GM18507 (cell line): ENCODE data around the gene MTRF1.

Experiments
- DNase-seq: peaks from one replicate; pipeline ENCODE4 v3.0.0; 2011; ENCODE audit warnings: low read depth; ENCODE audit not compliant: insufficient read length; ENCODE audit errors: extremely low spot score
- FAIRE-seq: peaks from 2 replicates; lab custom pipeline; 2011; peaks lifted over from hg19 to GRCh38; lab: Jason Lieb, UNC

The MTRF1 gene

GRCh38 chr13:41263261-41263971 lies at the start of gene MTRF1:
Gene MTRF1 (minus strand): TSS chr13:41263576. CDS start chr13:41260907, 2,669 bp downstream.
- FAIRE-seq (peak; percentile 92), DNase-seq (peak; percentile 62)

GRCh38 chr13:41313117-41313516 lies 49.7 kb upstream of the MTRF1 start:
- peak; percentile 15 for FAIRE-seq
- no peak for DNase-seq

- FAIRE-seq (peak; percentile 57), DNase-seq (no peak)
Measured at GRCh38 chr13:41312176-41312500, 48.8 kb upstream of the MTRF1 start.

GRCh38 chr13:41311406-41312175 lies 48.2 kb upstream of the MTRF1 start:
- FAIRE-seq (no peak), DNase-seq (no peak)

- DNase-seq: peak; percentile 93
- FAIRE-seq: peak; percentile 85
Measured at GRCh38 chr13:41310963-41311405, 47.6 kb upstream of the MTRF1 start, which contains the start of gene NAA16. Gene NAA16 (plus strand): TSS chr13:41311267. CDS start chr13:41311529, 262 bp downstream.

- FAIRE-seq (no peak), DNase-seq (no peak)
Measured at GRCh38 chr13:41307884-41308640, 44.7 kb upstream of the MTRF1 start.

GRCh38 chr13:41306271-41307145 lies 43.1 kb upstream of the MTRF1 start:
- FAIRE-seq (peak; percentile 48), DNase-seq (no peak)

GRCh38 chr13:41304551-41304950 lies 41.2 kb upstream of the MTRF1 start:
- FAIRE-seq: no peak
- no peak for DNase-seq

- DNase-seq (no peak), FAIRE-seq (no peak)
Measured at GRCh38 chr13:41302743-41303142, 39.4 kb upstream of the MTRF1 start.

- DNase-seq (no peak), FAIRE-seq (peak; percentile 85)
Measured at GRCh38 chr13:41299316-41300094, 36.1 kb upstream of the MTRF1 start.

GRCh38 chr13:41296879-41297646 lies 33.7 kb upstream of the MTRF1 start:
- no peak for FAIRE-seq
- no peak for DNase-seq

GRCh38 chr13:41295973-41296372 lies 32.6 kb upstream of the MTRF1 start:
- no peak for DNase-seq
- FAIRE-seq: no peak

GRCh38 chr13:41294914-41295313 lies 31.5 kb upstream of the MTRF1 start:
- FAIRE-seq (peak; percentile 15), DNase-seq (no peak)

- no peak for DNase-seq
- no peak for FAIRE-seq
Measured at GRCh38 chr13:41293272-41293671, 29.9 kb upstream of the MTRF1 start.

GRCh38 chr13:41291246-41291645 lies 27.9 kb upstream of the MTRF1 start:
- no peak for DNase-seq
- no peak for FAIRE-seq

GRCh38 chr13:41289463-41289881 lies 26.1 kb upstream of the MTRF1 start:
- no peak for FAIRE-seq
- no peak for DNase-seq

- DNase-seq: no peak
- FAIRE-seq: no peak
Measured at GRCh38 chr13:41286370-41286769, 23.0 kb upstream of the MTRF1 start.
